HG03354 (cell line): ENCODE measurements around the gene CYTH2.
A peak's percentile ranks its signal among the peaks of the same experiment; 100 is the strongest.

ENCODE experiments used
- ATAC-seq: cut with Tn5 transposase; IDR thresholded peaks from one replicate; pipeline ENCODE4 v1.9.1; 2021; ENCODE audit warnings: mild to moderate bottlenecking; ENCODE audit not compliant: unreplicated experiment, poor library complexity, severe bottlenecking

The CYTH2 gene

DNA sequence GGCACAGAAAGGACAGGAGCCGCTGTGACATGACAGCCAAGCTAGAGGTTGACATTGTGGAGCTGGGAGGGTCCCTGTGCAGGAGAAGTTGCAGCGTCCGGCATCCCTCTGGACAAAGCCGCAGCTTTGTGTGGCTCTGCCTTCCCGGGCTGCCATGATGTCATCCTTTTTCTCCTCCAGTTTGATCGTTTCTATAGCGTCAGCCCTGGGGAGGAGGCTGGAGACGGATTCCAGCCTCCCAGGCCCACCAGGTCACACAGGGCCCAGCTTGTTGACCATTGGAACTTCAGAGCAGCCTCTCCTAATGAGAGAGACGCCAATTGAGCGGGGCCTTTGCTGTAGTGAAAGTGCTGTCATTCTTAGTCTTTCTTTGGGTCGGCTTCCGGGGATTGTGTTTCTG is 17.5 kb upstream of the CYTH2 start:
- ATAC-seq, result no peak

DNA sequence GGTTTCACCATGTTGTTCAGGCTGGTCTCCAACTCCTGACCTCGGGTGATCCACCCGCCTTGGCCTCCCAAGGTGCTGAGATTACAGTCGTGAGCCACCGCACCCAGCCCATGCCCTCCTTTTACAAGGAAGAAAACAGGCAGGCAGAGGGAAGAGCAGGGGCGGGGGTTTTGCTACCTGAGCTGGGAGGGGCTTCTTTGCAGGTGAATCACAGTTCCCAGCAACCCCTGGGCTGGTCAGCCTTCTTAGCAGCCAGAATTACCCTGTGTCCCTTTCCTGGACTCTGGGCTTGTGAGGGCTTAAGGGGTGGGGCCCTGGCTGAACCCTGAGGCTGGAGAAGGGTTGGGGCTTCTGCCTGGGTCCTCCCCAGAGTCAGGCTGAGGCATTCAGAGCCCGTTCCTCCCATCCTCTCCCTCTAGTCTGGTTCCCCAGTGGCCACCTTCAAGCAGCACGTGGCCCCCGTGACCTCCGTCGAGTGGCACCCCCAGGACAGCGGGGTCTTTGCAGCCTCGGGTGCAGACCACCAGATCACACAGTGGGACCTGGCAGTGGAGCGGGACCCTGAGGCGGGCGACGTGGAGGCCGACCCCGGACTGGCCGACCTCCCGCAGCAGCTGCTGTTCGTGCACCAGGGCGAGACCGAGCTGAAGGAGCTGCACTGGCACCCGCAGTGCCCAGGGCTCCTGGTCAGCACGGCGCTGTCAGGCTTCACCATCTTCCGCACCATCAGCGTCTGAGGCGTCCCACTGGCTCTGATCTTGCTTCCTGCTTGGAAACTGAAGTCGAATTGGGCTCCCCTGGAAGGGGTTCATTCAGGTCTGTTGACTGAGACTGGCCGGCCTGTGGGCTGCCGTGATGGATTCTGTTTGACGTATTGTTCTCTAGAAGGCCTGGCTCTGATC is 16.6 kb upstream of the CYTH2 start:
- ATAC-seq, result no peak

DNA sequence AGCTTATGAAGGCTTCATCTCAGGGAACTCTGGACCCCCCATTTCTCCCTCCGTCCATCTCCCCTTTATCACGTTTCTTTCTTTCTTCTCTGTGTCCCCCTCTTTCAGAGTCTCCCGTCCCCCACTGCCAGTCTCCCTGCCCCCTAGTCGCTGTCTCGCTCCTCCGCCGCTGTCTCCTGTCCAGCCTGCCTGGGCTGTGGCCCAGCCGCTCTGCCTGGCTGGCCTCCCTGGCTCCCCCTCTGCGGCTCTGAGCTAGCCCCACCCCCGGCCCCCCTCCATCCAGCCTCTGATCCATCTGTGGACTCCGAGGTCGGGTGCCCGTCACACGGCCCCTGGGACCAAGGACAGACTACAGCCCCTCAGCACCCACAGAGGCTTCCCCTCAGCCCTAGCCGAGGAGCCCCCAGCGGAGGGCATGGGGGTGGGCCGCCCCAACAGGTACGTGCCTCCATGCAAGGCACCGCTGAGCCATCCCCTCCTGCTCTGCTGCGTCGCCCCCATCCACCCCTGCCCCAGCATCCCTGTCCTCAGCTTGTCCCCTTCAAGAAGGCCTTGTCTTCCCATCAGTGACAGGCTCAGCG is 14.9 kb upstream of the CYTH2 start:
- no peak for ATAC-seq

DNA sequence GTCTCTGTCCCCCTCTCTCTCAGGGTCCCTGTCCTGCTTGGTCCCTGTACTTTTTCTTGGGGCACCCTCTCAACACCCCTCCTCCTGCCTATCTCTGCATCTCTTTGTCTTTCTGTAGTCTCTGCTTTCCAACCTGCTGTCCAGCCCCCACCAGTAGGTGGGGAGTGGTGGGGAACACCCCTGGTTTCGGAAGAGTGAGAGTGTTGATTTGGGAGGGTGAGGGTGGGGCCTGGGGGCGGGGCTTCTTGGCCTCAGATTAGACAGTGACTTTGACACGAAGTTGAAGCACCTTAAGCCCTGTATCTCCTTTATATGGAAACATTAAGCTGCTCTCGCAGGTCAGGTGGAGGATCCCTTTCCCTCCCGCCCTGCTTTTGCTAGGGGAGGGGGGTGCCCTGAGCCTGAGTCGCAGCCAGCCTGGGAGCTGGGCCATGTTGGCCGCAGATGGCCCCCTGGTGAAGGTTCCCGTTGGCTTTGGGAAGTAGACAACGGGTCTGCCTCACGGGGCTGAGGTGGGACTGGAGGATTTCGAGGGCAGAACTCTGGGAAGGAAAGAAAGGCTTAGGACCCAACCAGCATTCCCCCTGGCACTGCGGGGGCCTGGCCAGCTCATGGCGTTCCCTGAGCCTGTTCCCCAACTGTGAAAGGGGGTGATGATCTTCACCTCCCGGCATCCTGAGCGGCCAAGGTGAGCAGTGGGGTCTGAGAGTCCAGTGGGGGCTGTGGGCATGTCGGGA is 13.8 kb upstream of the CYTH2 start, which contains the start of gene KCNJ14:
KCNJ14 (plus strand) TSS at position 404 of the 737 bp plus-strand sequence. CDS start 6,151 bp downstream, outside the sequence.
- no peak for ATAC-seq

DNA sequence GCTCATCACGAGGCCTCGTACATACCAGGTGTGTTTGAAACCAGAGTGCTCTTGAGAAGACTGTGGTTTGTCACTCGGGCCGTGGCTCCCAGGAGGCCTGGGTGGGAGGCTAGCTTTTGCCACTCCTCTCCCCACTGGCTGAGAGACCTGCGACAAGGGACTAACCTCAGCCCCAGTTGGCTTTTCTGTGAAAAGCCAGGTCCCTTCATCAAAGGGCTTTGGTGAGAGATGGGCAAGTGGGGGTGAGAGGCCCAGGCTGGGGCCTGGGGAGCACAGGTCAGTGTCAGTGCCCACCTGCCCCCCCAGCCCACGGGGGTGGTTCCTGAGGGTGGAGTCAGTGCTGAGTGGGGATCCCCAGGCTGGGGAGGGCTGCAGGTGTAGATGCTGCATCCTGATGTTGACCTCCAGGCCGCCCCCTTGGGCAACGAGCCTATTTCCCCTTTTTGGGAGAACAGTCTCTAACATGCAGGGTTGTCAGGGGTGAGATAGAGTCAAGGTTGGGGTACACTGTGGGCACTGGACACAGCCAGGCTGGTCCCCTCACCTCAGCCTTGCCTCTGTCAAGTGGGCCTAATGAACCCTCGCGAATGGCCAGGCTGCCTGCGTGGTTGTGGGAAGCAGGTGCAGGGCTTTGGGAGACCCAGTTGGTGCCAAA is 13.1 kb upstream of the CYTH2 start:
- no peak for ATAC-seq

DNA sequence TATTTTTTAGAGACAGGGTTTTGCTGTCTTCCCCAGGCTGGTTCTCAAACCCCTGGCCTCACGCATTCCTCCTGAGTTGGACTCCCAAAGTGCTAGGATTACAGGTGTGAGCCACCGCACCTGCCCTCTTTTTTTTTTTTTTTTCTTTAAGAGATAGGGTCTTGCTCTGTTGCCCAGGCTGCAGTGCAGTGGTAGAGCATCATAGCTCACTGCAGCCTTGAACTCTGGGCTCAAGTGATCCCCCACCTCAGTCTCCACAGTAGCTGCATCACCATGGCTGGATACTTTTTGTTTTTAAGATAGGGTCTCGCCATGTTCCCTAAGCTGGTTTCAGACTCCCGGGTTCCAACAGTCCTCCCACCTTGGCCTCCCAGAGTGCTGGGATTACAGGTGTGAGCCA is 12.3 kb upstream of the CYTH2 start:
- no peak for ATAC-seq

DNA sequence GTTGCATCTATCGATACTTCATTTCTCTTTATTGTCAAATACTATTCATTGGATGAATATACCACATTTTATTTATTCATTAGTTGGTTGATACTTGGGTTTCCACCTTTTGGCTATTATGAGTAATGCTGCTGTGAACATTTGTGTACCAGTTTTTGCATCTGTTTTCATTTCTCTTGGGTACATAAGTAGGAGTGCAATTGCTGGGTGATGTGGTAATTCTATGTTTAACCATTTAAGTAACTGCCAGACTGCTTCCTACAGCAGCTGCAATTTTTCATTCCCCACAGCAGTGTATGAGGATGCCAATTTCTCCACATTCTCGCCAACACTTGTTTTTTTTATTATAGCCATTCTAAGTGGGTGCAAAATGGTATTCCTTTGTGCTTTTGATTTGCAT is 11.2 kb upstream of the CYTH2 start:
- ATAC-seq, result no peak

DNA sequence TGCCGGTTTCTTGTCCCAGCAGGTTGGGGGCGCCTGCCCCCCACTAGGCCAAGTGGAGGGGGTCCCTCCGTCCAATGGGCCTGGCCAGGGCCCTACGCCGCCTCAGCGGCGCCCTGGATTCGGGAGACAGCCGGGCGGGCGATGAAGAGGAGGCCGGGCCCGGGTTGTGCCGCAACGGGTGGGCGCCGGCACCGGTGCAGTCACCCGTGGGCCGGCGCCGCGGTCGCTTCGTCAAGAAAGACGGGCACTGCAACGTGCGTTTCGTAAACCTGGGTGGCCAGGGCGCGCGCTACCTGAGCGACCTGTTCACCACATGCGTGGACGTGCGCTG is 7.6 kb upstream of the CYTH2 start:
- no peak for ATAC-seq

DNA sequence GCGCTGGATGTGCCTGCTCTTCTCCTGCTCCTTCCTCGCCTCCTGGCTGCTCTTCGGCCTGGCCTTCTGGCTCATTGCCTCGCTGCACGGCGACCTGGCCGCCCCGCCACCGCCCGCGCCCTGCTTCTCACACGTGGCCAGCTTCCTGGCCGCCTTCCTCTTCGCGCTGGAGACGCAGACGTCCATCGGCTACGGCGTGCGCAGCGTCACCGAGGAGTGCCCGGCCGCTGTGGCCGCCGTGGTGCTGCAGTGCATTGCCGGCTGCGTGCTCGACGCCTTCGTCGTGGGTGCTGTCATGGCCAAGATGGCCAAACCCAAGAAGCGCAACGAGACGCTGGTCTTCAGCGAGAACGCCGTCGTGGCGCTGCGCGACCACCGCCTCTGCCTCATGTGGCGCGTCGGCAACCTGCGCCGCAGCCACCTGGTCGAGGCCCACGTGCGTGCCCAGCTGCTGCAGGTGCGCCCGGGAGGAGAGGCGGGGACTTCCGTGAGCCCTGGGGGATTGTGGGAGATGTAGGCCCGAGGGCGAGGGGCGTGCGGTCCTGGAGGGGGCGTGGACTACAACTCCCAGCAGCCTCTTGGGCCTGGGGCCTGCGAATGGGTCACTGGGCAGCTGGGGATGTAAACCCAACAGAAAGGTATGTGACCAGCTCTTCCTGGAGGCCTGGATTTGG is 7.0 kb upstream of the CYTH2 start:
- ATAC-seq, result no peak

DNA sequence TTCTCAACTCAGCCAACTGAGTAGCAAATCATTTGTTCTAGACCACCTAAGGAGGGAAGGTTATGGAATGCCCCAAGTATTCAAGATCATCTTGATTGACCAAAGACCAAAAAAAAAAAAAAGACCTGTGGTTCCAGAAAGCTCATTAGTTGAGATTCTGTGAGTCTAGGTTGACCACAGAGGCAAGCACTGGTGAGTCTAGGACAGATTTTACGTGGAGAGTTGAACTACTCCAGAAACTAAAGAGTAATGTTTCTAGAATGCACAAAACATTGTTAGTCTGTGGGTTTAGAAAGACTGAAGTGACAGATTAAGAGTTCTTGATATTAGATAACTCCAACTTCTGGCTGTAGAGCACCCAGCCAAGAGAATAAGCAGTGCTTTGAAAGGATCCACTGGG is 4.0 kb upstream of the CYTH2 start:
- ATAC-seq, result no peak

DNA sequence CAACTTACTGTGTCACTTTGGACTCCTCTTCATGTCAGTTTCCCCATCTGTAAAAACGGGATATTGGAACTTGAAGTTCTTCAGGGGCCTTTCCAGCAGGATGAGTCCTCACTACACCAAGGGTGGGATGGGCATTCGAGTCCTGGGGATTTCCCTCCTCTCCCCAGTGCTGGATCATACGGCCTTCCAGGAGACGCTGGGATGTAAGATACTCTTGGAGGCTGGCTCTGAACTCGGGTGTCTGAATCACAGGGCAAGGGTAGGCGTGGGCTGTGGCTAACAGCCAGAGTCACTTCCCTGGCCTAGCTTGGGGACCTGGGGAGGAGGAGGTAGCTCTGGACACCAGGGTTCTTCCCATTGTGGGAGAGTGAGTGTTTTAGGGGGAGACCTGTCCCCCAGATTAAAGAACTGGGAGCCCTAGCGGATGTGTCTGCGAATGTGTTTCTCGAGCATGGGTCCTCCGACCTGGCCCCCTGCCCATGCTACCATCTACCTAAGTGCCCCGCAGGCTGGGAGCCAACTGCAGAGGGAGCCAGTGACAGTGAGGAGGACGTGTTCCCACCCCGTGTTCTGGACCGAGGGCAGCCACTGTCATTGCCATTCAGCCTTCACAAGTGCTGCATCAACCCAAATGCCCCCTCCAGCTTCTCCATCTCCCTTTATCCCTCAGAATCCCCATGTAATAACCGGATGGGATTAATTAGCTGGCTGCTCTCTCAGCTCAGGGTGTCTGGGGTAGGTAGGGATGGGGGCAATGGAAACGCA is 2.4 kb upstream of the CYTH2 start:
- no peak for ATAC-seq

DNA sequence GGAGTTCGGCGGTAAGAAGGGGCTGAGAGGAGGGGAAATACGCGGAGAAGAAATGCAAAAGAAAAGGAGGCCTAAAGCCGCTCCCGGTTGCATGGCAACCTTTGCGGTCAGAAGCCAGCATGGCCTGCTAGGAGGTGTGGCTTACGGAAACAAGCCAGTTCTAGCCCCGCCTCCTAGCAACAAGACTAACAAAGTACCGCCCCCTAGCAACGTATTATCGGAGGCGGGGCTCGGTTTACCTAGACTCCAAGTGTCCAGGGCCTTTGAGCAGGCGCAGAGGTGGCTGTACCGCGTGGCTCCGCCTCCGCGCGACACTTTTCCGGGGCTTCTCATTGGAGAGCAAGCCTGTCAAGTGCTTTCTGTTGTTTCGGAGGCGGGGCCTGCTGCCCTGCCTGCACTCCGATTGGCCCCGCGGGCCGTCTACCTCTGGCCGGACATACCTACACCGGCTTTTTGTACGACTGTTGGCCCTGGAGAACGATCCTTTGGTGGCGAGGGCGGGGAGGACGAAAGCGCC is 339 bp upstream of the CYTH2 start:
- peak; percentile 88 for ATAC-seq

DNA sequence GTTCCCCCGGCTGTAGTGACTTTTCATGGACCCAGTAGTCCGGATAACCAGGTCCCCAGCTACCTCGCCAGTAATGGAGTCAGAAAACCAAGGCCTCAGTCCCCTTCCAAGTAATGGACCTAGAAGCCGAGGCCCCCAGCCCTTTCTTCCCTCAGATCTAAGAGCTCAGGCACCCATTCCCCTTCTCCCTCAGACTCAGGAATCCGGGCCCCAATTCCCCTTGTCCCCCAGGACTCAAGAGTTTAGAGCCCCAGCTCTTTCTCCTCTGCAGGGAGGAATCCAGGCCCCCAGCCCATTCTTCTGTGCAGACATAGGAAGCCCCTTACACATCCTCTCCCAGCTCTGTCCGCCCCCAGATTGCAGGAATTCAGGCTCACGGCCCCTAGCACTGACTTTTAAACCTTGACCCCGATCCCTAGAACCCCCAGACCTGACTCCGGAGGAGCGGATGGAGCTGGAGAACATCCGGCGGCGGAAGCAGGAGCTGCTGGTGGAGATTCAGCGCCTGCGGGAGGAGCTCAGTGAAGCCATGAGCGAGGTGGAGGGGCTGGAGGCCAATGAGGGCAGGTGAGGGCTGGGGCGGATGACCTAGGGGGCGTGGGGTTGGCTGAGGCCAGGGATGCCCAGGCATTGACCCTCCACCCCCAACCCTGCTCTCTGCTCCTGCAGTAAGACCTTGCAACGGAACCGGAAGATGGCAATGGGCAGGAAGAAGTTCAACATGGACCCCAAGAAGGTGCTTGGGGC is 938 bp downstream of the CYTH2 start:
- no peak for ATAC-seq

DNA sequence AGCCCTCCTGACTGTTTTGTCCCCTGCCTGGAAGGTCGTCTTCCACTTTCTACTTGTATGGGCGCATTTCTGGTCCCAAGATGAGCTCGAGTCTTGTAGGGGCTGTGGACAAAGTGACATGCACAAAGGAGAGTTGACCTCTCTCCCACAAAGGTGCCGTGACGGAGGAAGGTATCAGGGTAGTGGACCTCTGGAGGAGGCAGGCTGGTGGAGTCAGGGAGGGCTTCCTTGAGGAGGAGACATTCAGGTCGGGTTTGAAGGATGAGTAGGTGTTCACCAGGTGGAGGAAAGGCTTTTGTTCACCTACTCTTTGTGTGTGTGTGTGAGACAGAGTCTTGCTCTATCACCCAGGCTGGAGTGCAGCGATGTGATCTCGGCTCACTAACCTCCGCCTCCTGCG is 1.7 kb downstream of the CYTH2 start:
- ATAC-seq, result no peak

DNA sequence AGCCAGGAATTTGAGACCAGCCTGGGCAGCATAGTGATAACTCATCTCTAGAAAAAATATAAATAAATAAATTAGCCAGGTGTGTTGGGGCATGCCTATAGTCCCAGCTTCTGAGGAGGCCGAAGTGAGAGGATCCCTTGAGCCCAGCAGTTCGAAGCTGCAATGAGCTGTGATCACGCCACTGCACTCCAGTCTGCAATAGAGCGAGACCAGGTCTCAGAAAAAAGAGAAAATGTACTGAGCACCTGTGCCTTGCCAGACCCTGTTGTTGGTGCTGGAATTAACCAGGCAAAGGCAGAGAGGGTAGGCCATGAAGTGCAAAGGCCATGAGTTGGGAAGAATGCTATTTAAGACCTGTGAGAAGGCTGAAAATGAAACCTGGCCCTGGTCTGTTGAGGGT is 2.7 kb downstream of the CYTH2 start:
- no peak for ATAC-seq

DNA sequence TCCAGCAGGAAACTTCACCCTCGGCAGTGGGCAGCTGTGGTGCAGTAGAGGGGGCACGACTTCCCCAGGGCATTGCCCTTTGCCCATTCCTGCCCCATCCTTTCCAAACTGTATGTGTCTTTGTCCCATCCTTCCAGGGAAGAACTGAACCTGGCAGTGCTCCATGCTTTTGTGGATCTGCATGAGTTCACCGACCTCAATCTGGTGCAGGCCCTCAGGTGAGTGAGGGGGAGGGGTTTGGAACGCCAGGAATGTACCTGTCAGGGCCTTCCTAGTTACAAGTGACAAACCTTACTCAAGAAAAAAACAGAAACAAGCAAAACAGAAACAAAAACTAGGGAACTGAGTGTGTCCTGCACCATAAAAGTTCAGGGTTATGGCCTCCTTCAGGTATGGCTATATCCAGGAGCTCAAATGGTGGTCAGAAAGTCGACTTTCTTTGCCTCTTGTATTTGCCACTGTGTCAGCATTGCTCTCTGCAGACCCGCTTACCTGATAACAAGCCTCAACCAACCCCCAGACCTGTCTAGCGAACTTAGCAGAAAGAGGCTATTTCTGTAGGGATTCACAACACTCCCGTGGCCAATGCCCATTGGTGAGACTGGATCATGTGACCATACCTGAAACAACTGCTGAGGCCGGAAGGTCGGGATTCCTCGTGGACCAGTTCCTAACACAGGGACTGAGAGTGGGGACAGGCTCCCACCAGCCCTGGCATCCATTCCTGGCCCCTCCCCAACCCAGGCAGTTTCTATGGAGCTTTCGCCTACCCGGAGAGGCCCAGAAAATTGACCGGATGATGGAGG is 4.2 kb downstream of the CYTH2 start:
- ATAC-seq, result no peak

DNA sequence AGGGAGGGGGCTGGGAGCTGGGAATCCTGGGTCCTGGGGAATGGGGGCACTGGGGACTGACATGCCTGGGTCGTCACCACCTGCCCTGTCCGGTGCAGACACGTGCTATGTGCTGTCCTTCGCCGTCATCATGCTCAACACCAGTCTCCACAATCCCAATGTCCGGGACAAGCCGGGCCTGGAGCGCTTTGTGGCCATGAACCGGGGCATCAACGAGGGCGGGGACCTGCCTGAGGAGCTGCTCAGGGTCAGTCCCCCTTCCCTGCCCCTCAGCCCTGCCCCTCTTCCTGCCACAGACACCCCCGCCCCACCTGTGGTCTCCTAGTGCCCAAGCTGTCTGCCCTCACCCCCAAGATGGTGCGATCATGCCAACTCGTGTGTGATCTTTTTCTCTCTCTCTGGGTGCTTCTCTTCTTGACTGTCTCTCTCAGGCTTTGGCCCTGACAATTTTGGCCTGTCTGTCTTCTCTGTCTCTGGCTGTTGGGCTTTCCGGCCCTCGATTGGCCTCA is 5.0 kb downstream of the CYTH2 start:
- no peak for ATAC-seq
